Nephron (organoid): ENCODE results near the gene WDR31.
A peak's percentile ranks its signal among the peaks of the same experiment; 100 is the strongest.

Source experiments
- H3K27ac Mint-ChIP-seq, 3 experiments: 2 replicates each; pipeline ENCODE4 v1.8.0; 2020; ENCODE audit warnings: mixed read lengths in 3 of 3, mild to moderate bottlenecking in 2 of 3, moderate library complexity in 1 of 3
- H3K27me3 Mint-ChIP-seq: 2 replicates; pipeline ENCODE4 v1.8.0; 2021; ENCODE audit warnings: low read depth, mild to moderate bottlenecking, moderate library complexity, mixed read lengths
- H3K36me3 Mint-ChIP-seq: 2 replicates; pipeline ENCODE4 v1.8.0; 2020; ENCODE audit warnings: low read depth, mixed read lengths
- H3K4me1 Mint-ChIP-seq: 2 replicates; pipeline ENCODE4 v1.8.0; 2020; ENCODE audit warnings: mixed read lengths
- H3K4me3 Mint-ChIP-seq, 3 experiments: 2 replicates each; pipeline ENCODE4 v1.8.0; 2020; ENCODE audit warnings: mild to moderate bottlenecking in 3 of 3, mixed read lengths in 3 of 3, moderate library complexity in 2 of 3
- H3K9me3 Mint-ChIP-seq: 2 replicates; pipeline ENCODE4 v1.8.0; 2020; ENCODE audit warnings: mixed read lengths
- TF ChIP-seq, protein P1 (sequence below), 3 experiments: fragments of 200-600 bp; sonication (generic); IDR thresholded peaks; one replicate each; pipeline ENCODE4 v1.5.0; 2021; ENCODE audit warnings: antibody characterized with exemption in 3 of 3; ENCODE audit not compliant: unreplicated experiment in 3 of 3

WDR31 gene

DNA sequence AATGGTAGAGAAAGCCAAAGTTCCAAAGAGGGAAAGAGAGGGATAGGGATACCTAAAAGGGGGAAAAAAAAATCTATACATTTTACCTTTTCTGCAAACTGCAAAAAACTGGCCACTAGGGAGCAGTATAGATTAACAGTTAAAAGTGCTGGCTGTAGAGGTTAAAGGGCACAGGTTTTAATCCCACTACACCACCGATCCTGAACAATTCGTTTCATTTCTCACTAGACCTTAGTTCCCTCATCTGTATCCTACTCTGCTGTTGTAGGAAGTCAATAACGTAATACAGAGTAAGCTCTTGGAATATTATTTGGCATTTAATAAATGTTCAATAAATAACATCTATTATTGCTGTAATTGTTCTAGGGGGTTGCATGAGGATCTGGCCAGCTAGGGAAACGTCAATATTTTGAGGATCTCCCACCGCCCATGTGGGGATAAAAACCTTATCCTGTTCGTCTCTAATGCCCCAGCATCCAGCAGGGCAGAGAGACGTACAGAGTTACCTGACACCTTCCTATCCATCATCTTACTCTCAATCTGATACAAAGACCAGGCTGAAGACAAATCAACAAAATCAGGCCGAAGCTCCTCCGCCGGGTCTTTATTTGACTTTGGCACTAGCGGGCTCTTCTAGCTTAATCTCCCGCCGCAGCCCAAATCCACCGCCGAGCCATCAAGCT is 65.5 kb downstream of the WDR31 start:
- Mint-ChIP-seq H3K4me1 (peaks cover 5% of the 10 kb centered on the region), H3K9me3 (no peaks in the 10 kb centered on the region), H3K27me3 (no peaks in the 10 kb centered on the region), H3K27ac (no peak overlapping the region), H3K4me3 (no peak overlapping the region), H3K36me3 (peaks cover 34% of the 10 kb centered on the region)
- TF ChIP-seq, protein P1, sequence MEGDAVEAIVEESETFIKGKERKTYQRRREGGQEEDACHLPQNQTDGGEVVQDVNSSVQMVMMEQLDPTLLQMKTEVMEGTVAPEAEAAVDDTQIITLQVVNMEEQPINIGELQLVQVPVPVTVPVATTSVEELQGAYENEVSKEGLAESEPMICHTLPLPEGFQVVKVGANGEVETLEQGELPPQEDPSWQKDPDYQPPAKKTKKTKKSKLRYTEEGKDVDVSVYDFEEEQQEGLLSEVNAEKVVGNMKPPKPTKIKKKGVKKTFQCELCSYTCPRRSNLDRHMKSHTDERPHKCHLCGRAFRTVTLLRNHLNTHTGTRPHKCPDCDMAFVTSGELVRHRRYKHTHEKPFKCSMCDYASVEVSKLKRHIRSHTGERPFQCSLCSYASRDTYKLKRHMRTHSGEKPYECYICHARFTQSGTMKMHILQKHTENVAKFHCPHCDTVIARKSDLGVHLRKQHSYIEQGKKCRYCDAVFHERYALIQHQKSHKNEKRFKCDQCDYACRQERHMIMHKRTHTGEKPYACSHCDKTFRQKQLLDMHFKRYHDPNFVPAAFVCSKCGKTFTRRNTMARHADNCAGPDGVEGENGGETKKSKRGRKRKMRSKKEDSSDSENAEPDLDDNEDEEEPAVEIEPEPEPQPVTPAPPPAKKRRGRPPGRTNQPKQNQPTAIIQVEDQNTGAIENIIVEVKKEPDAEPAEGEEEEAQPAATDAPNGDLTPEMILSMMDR (IDR thresholded peaks at IDR 0.05; ENCODE audit: unreplicated experiment in 3 of 3), result peak; percentile 63 to 80 (median 71)

DNA sequence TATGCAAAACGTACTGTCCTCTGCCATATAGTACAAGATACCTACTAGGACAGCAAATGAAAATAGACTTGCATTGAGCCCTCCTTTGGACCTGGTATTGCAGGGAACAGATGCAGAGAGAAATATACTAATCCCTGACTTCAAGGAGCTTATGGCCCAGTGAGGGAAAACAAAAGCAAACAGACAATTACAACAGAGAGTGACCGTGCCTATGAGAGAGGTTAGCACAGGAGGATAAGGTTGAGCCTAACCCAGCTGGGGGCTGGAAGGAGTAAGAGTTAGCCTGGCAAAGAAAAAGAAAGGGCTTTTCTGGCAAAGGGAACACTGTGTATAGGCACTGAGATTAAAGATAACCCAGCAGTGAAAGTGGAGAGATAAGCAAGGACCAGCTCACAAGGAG is 70.2 kb downstream of the WDR31 start:
- H3K9me3 Mint-ChIP-seq, result no peaks in the 10 kb centered on the region
- H3K27ac Mint-ChIP-seq, result no peak overlapping the region
- peaks cover 44% of the 10 kb centered on the region for H3K36me3 Mint-ChIP-seq
- peak overlapping the region in 1 of 3 experiments; percentile 1 for H3K4me3 Mint-ChIP-seq
- TF ChIP-seq, protein P1 (IDR thresholded peaks at IDR 0.05; ENCODE audit: unreplicated experiment in 3 of 3), result no peak
- H3K27me3 Mint-ChIP-seq, result no peaks in the 10 kb centered on the region
- H3K4me1 Mint-ChIP-seq, result peaks cover 5% of the 10 kb centered on the region

DNA sequence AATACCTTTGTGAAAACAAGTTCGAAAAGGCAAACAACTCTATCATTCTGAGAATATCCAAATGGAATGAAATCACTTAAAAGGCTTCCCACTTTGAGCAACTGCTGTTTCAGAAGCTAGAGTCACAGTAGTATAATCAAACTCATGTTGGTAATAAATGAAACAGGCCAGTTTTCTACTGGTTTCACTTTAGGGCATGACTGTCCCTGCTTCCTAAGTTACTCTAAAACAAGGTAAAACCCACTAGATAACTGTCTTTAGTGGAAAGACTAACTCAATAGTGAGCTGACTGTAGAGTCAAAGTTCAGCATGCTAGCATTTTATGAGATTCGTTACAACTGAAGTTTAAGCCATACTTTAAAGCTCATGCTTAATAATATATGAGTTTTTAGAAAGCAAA is 70.7 kb downstream of the WDR31 start:
- Mint-ChIP-seq H3K9me3 (no peaks in the 10 kb centered on the region), H3K27ac (no peak overlapping the region), H3K4me1 (peaks cover 4% of the 10 kb centered on the region), H3K36me3 (peaks cover 46% of the 10 kb centered on the region), H3K4me3 (no peak overlapping the region), H3K27me3 (no peaks in the 10 kb centered on the region)
- TF ChIP-seq, protein P1 (IDR thresholded peaks at IDR 0.05; ENCODE audit: unreplicated experiment in 3 of 3), result no peak

DNA sequence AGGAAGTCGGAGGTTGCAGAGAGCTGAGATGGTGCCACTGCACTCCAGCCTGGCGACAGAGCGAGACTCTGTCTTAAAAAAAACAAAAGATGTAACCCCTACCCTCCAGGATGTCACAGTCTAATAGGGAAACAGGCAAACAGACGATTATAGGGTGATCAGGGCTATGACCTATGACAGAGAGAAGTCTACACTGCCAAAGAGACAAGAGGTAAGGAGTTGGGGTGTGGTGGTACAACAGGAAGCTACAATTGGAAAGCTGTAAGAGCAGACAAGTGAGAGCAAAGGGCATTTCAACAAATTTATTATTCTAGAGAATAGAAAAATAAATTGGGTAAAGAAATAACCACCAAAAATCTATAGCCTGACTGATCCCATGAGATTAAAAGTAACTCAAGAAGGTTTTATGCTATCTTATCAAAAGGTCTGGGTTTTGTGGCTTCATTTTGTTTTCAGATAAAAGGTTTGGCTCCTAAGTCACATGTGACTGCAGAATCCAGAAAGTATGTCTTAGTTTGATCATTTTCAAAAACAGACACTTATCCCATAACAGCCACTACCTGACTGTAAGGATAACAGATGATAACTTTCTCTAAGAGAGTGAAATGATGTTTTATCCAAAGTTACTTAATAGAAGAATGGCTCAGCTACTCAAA is 72.0 kb downstream of the WDR31 start:
- H3K9me3 Mint-ChIP-seq, result no peaks in the 10 kb centered on the region
- H3K4me1 Mint-ChIP-seq, result no peaks in the 10 kb centered on the region
- H3K27ac Mint-ChIP-seq, result no peak overlapping the region
- peaks cover 47% of the 10 kb centered on the region for H3K36me3 Mint-ChIP-seq
- no peaks in the 10 kb centered on the region for H3K27me3 Mint-ChIP-seq
- no peak overlapping the region for H3K4me3 Mint-ChIP-seq
- TF ChIP-seq, protein P1 (IDR thresholded peaks at IDR 0.05; ENCODE audit: unreplicated experiment in 3 of 3), result no peak

DNA sequence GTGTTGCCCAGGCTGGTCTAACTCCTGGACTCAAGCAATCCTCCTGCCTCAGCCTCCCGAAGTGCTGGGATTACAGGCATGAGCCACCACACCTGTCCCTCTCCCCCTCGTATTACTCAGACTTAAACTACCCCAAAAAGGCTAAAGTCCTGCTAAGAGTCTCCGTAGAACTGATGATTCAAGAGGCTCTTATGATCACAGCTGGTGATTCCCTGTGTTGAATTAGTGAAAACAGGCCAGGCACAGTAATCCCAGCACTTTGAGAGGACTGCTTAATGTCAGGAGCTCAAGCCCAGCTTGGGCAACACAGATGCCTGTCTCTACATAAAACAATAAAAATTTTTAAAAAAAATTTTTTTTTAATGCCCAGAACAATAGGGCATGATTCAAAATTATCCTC is 73.9 kb downstream of the WDR31 start:
- peaks cover 52% of the 10 kb centered on the region for H3K36me3 Mint-ChIP-seq
- no peaks in the 10 kb centered on the region for H3K4me1 Mint-ChIP-seq
- H3K27ac Mint-ChIP-seq, result no peak overlapping the region
- TF ChIP-seq, protein P1 (IDR thresholded peaks at IDR 0.05; ENCODE audit: unreplicated experiment in 3 of 3), result no peak
- no peak overlapping the region for H3K4me3 Mint-ChIP-seq
- H3K27me3 Mint-ChIP-seq, result no peaks in the 10 kb centered on the region
- no peaks in the 10 kb centered on the region for H3K9me3 Mint-ChIP-seq
